Loucy (cell line): ENCODE data around the gene CYLD.

Source experiments
- H2AFZ ChIP-seq: fragments of 200-600 bp; sonication (generic); 2 replicates; pipeline ENCODE4 v1.6.0; 2016; ENCODE audit warnings: antibody characterized with exemption, mild to moderate bottlenecking, low read length, moderate library complexity
- H3F3A ChIP-seq: fragments of 200-600 bp; 2 replicates; pipeline ENCODE4 v1.6.0; 2016; ENCODE audit warnings: antibody characterized with exemption, low read depth, mild to moderate bottlenecking
- H3K27me3 ChIP-seq: fragments of 200-600 bp; sonication (generic); 2 replicates; pipeline ENCODE4 v1.6.1; 2014; ENCODE audit warnings: low read length, mild to moderate bottlenecking; ENCODE audit not compliant: insufficient read depth, poor library complexity, severe bottlenecking
- H3K36me3 ChIP-seq: fragments of 200-600 bp; sonication (generic); 2 replicates; pipeline ENCODE4 v1.6.1; 2016; ENCODE audit warnings: low read length; ENCODE audit not compliant: insufficient read depth
- H3K4me1 ChIP-seq: fragments of 200-600 bp; sonication (generic); 2 replicates; pipeline ENCODE4 v1.5.1; 2014; ENCODE audit warnings: low read length, mild to moderate bottlenecking; ENCODE audit not compliant: insufficient read depth, poor library complexity, severe bottlenecking
- H3K4me2 ChIP-seq: fragments of 200-600 bp; sonication (generic); 2 replicates; pipeline ENCODE4 v1.6.0; 2014; ENCODE audit warnings: antibody characterized with exemption, low read length, low read depth, mild to moderate bottlenecking; ENCODE audit not compliant: poor library complexity, severe bottlenecking
- H3K4me3 ChIP-seq: fragments of 200-600 bp; sonication (generic); 2 replicates; pipeline ENCODE4 v1.5.1; 2014; ENCODE audit warnings: low read length, mild to moderate bottlenecking, mixed read lengths; ENCODE audit not compliant: poor library complexity, severe bottlenecking
- H3K79me2 ChIP-seq: fragments of 200-600 bp; sonication (generic); 2 replicates; pipeline ENCODE4 v1.6.1; 2014; ENCODE audit warnings: low read length; ENCODE audit not compliant: insufficient read depth
- H3K9ac ChIP-seq: fragments of 200-600 bp; sonication (generic); 2 replicates; pipeline ENCODE4 v1.6.0; 2014; ENCODE audit warnings: mild to moderate bottlenecking, low read depth, low read length, moderate library complexity; ENCODE audit not compliant: poor library complexity, severe bottlenecking
- H3K9me2 ChIP-seq: fragments of 200-600 bp; sonication (generic); replicated peaks from 2 replicates; pipeline ENCODE4 v1.6.1; 2016; ENCODE audit warnings: low read depth, low read length, mixed read lengths
- H3K9me3 ChIP-seq: fragments of 200-600 bp; sonication (generic); 2 replicates; pipeline ENCODE4 v1.6.1; 2014; ENCODE audit warnings: mild to moderate bottlenecking, antibody characterized with exemption, low read length, low read depth; ENCODE audit not compliant: insufficient read depth
- H4K20me1 ChIP-seq: fragments of 200-600 bp; sonication (generic); 2 replicates; pipeline ENCODE4 v1.6.0; 2014; ENCODE audit warnings: antibody characterized with exemption, low read length, mild to moderate bottlenecking; ENCODE audit not compliant: insufficient read depth, poor library complexity, severe bottlenecking
- CTCF ChIP-seq: fragments of 200-600 bp; sonication (generic); conservative IDR thresholded peaks from 2 replicates; pipeline ENCODE4 v1.5.1; 2014; ENCODE audit warnings: mild to moderate bottlenecking, antibody characterized with exemption, low read length
- EZH2phosphoT487 ChIP-seq: fragments of 200-600 bp; IDR thresholded peaks from 2 replicates; pipeline ENCODE4 v1.6.1; 2018; ENCODE audit warnings: antibody characterized with exemption, mild to moderate bottlenecking, moderate library complexity, borderline replicate concordance

The CYLD gene

GRCh38 chr16:50739031-50739430 lies 2.9 kb upstream of the CYLD start:
- H4K20me1 ChIP-seq, result no peaks in the 10 kb centered on the region
- peaks cover 17% of the 10 kb centered on the region for H3K79me2 ChIP-seq
- TF ChIP-seq CTCF, result no peak
- no peaks in the 10 kb centered on the region for H3K9me2 ChIP-seq
- no peaks in the 10 kb centered on the region for H3K36me3 ChIP-seq
- no peak overlapping the region for H3K9ac ChIP-seq
- H3K9me3 ChIP-seq, result no peaks in the 10 kb centered on the region
- no peak overlapping the region for H3K4me2 ChIP-seq
- peaks cover 16% of the 10 kb centered on the region for H3K4me1 ChIP-seq
- H3K27me3 ChIP-seq, result no peaks in the 10 kb centered on the region
- no peak overlapping the region for H3K4me3 ChIP-seq
- no peak overlapping the region for H2AFZ ChIP-seq
- no peaks in the 10 kb centered on the region for H3F3A ChIP-seq

GRCh38 chr16:50740736-50741135 lies 1.1 kb upstream of the CYLD start:
- H4K20me1 ChIP-seq, result no peaks in the 10 kb centered on the region
- no peaks in the 10 kb centered on the region for H3K9me3 ChIP-seq
- no peak overlapping the region for H2AFZ ChIP-seq
- TF ChIP-seq CTCF, result no peak
- TF ChIP-seq EZH2phosphoT487, result no peak
- H3K4me3 ChIP-seq, result no peak overlapping the region
- no peaks in the 10 kb centered on the region for H3K9me2 ChIP-seq
- H3K4me1 ChIP-seq, result peaks cover 33% of the 10 kb centered on the region
- no peak overlapping the region for H3K9ac ChIP-seq
- peaks cover 20% of the 10 kb centered on the region for H3K79me2 ChIP-seq
- no peaks in the 10 kb centered on the region for H3F3A ChIP-seq
- H3K27me3 ChIP-seq, result no peaks in the 10 kb centered on the region
- no peak overlapping the region for H3K4me2 ChIP-seq
- no peaks in the 10 kb centered on the region for H3K36me3 ChIP-seq

- no peaks in the 10 kb centered on the region for H4K20me1 ChIP-seq
- H3K9me3 ChIP-seq, result no peaks in the 10 kb centered on the region
- H3K79me2 ChIP-seq, result peaks cover 20% of the 10 kb centered on the region
- H2AFZ ChIP-seq, result peak overlapping the region; percentile 66
- H3K27me3 ChIP-seq, result no peaks in the 10 kb centered on the region
- H3K4me1 ChIP-seq, result peaks cover 38% of the 10 kb centered on the region
- H3F3A ChIP-seq, result no peaks in the 10 kb centered on the region
- no peaks in the 10 kb centered on the region for H3K9me2 ChIP-seq
- peak overlapping the region; percentile 28 for H3K9ac ChIP-seq
- TF ChIP-seq CTCF (no peak), EZH2phosphoT487 (no peak)
- H3K4me2 ChIP-seq, result peak overlapping the region; percentile 62
- H3K36me3 ChIP-seq, result no peaks in the 10 kb centered on the region
- peak overlapping the region; percentile 59 for H3K4me3 ChIP-seq
Observed at GRCh38 chr16:50741225-50741780, 583 bp upstream of the CYLD start.
